CD1c-positive myeloid dendritic cell (primary cell): ENCODE measurements around the gene PHRF1.
"Not testable (repeated sequence)": the region's sequence is repeated elsewhere in the genome, so short reads cannot be mapped to it uniquely, and the experiment has no call there.

Source experiments
- DNase-seq: peaks from one replicate; pipeline ENCODE4 v3.0.0-alpha.2; 2016; ENCODE audit errors: extremely low spot score

PHRF1 gene

GRCh38 chr11:573146-573759, 3.0 kb upstream of the PHRF1 start:
- no peak for DNase-seq

- not testable (repeated sequence) for DNase-seq
Observed at GRCh38 chr11:574031-574570, 2.2 kb upstream of the PHRF1 start.

GRCh38 chr11:574632-575312, 1.5 kb upstream of the PHRF1 start:
- no peak for DNase-seq

GRCh38 chr11:575313-575995, 816 bp upstream of the PHRF1 start:
- DNase-seq, result peak; percentile 79

- DNase-seq, result no peak
Observed at GRCh38 chr11:576811-577610, 741 bp downstream of the PHRF1 start.

GRCh38 chr11:577611-577894, 1.3 kb downstream of the PHRF1 start:
- no peak for DNase-seq

GRCh38 chr11:578276-579035, 2.2 kb downstream of the PHRF1 start:
- DNase-seq, result no peak

- no peak for DNase-seq
Observed at GRCh38 chr11:579830-580601, 3.7 kb downstream of the PHRF1 start.

GRCh38 chr11:581342-581741, 5.1 kb downstream of the PHRF1 start:
- DNase-seq, result no peak

- no peak for DNase-seq
Observed at GRCh38 chr11:581752-582151, 5.5 kb downstream of the PHRF1 start.

GRCh38 chr11:584287-584686, 8.0 kb downstream of the PHRF1 start:
- DNase-seq, result no peak

GRCh38 chr11:586376-587316, 10.4 kb downstream of the PHRF1 start:
- peak; percentile 58 for DNase-seq

GRCh38 chr11:587546-587945, 11.3 kb downstream of the PHRF1 start:
- no peak for DNase-seq

GRCh38 chr11:587978-588380, 11.7 kb downstream of the PHRF1 start:
- peak; percentile 90 for DNase-seq

GRCh38 chr11:589798-590197, 13.5 kb downstream of the PHRF1 start:
- DNase-seq, result no peak

- no peak for DNase-seq
Observed at GRCh38 chr11:590997-591396, 14.7 kb downstream of the PHRF1 start.

- DNase-seq, result no peak
Observed at GRCh38 chr11:592501-592900, 16.2 kb downstream of the PHRF1 start.

GRCh38 chr11:592918-593317, 16.6 kb downstream of the PHRF1 start:
- DNase-seq, result no peak

- no peak for DNase-seq
Observed at GRCh38 chr11:593347-593746, 17.1 kb downstream of the PHRF1 start.

GRCh38 chr11:595400-595799, 19.1 kb downstream of the PHRF1 start:
- DNase-seq, result no peak
